Fibroblast of peridontal ligament (primary cell): Measurements from ENCODE around the gene CD47.

Source experiments
- DNase-seq: peaks from one replicate; pipeline ENCODE4 v3.0.0-alpha.2; 2010; ENCODE audit errors: extremely low read depth

Gene CD47

GRCh38 chr3:108091498-108092250 lies 843 bp upstream of the CD47 start:
- DNase-seq: no peak

GRCh38 chr3:108090049-108090700 lies 656 bp downstream of the CD47 start:
- DNase-seq: peak; percentile 54

GRCh38 chr3:108089579-108089978 lies 1.3 kb downstream of the CD47 start:
- DNase-seq: peak; percentile 25

- DNase-seq: peak; percentile 40
These were observed 2.1 kb downstream of the CD47 start for GRCh38 chr3:108088697-108089096.

- DNase-seq: no peak
These were observed 2.7 kb downstream of the CD47 start for GRCh38 chr3:108088146-108088545.

- DNase-seq: no peak
These were observed 4.2 kb downstream of the CD47 start for GRCh38 chr3:108086653-108087052.

- DNase-seq: peak; percentile 43
These were observed 5.0 kb downstream of the CD47 start for GRCh38 chr3:108085810-108086350.

- no peak for DNase-seq
These were observed 5.5 kb downstream of the CD47 start for GRCh38 chr3:108085370-108085769.

GRCh38 chr3:108079877-108080276 lies 11.0 kb downstream of the CD47 start:
- DNase-seq: no peak

- no peak for DNase-seq
These were observed 11.8 kb downstream of the CD47 start for GRCh38 chr3:108079043-108079442.

GRCh38 chr3:108076564-108076963 lies 14.3 kb downstream of the CD47 start:
- DNase-seq: no peak

GRCh38 chr3:108073764-108074431 lies 16.9 kb downstream of the CD47 start:
- DNase-seq: no peak

GRCh38 chr3:108071368-108071767 lies 19.5 kb downstream of the CD47 start:
- DNase-seq: no peak

- no peak for DNase-seq
These were observed 20.5 kb downstream of the CD47 start for GRCh38 chr3:108070356-108070755.

- peak; percentile 17 for DNase-seq
These were observed 23.1 kb downstream of the CD47 start for GRCh38 chr3:108067768-108068167.

- no peak for DNase-seq
These were observed 25.7 kb downstream of the CD47 start for GRCh38 chr3:108065096-108065495.

- DNase-seq: no peak
These were observed 26.4 kb downstream of the CD47 start for GRCh38 chr3:108064293-108064887.

- DNase-seq: no peak
These were observed 28.8 kb downstream of the CD47 start for GRCh38 chr3:108062051-108062450.

GRCh38 chr3:108060331-108060730 lies 30.5 kb downstream of the CD47 start:
- peak; percentile 87 for DNase-seq

GRCh38 chr3:108055931-108056330 lies 34.9 kb downstream of the CD47 start:
- no peak for DNase-seq

GRCh38 chr3:108054935-108055334 lies 35.9 kb downstream of the CD47 start:
- no peak for DNase-seq

GRCh38 chr3:108053483-108053882 lies 37.3 kb downstream of the CD47 start:
- no peak for DNase-seq
